ENCODE data around the gene DDX10. TPM values are rescaled to one million over a fixed set of nuclear protein-coding genes. Genes with fewer than 3 reads are reported as not detected.
A peak's percentile ranks its signal among the peaks of the same experiment; 100 is the strongest.

The DDX10 gene
- total and polyA plus RNA-seq, 2 of the 8 experiments (the other 6 are each of a cell fraction or from before 2014, with no cell fraction given) = 49.2 to 52.2 TPM

GRCh38 chr11:108965306-108966001 lies 300.6 kb downstream of the DDX10 start:
- WGBS, 2 experiments (ENCODE audit: extremely low coverage in 1 of 2, insufficient coverage in 1 of 2, insufficient read length in 1 of 2, insufficient replicate concordance in 2 of 2, low coverage in 1 of 2, low lambda C conversion rate in 2 of 2, missing lambda C conversion rate in 1 of 2) = 69% methylated on average over 10 of the region's 10 CpGs; no CpG with 5 or more reads in 1 of the 2 experiments
- Histone ChIP-seq H3K79me2 (ENCODE audit: control insufficient read depth in 1 of 2, insufficient read depth in 2 of 2, low read length in 2 of 2) (no peaks in the 10 kb centered on the region), H2BK20ac (ENCODE audit: low read length) (peak overlapping the region; percentile 75; the same call in 1 of the 2 replicates), H2BK15ac (ENCODE audit: low read length) (0 out of 2 replicates have a peak overlapping the region, but pooled peaks have one; percentile 78), H2BK12ac (ENCODE audit: low read depth, low read length) (peak overlapping the region; percentile 94; the same call in 1 of the 2 replicates), H2AFZ (ENCODE audit: low read length) (no peak overlapping the region), H3K9me3 (ENCODE audit: insufficient read depth in 2 of 2, low read depth in 1 of 2, low read length in 1 of 2) (no peaks in the 10 kb centered on the region; a peak in 1 of 4 replicates), H3K27ac (ENCODE audit: low read depth, low read length) (no peak overlapping the region), H2BK120ac (replicated peaks; ENCODE audit: low read depth, low read length) (no peak overlapping the region), H3K4ac (replicated peaks; ENCODE audit: insufficient read length, low read depth, low read length) (no peak overlapping the region), H3K14ac (ENCODE audit: insufficient read length) (no peak overlapping the region), H3K4me3 (ENCODE audit: extremely low read depth in 1 of 4, insufficient read depth in 2 of 4, low read depth in 3 of 4, low read length in 4 of 4) (no peak overlapping the region), H3K56ac (replicated peaks; ENCODE audit: insufficient read length, low read depth, low read length) (no peak overlapping the region), H3K23ac (ENCODE audit: insufficient read length) (no peak overlapping the region), H3K4me1 (replicated peaks in 1 of 4; ENCODE audit: control insufficient read depth in 3 of 4, insufficient read depth in 4 of 4, low read length in 3 of 4) (peaks cover 0 to 7% (median 1%) of the 10 kb centered on the region in 4 experiments; a peak in 3 of 7 replicates), H3K4me2 (ENCODE audit: insufficient read depth in 1 of 2, low read depth in 2 of 2, low read length in 2 of 2) (no peak overlapping the region), H3K27me3 (replicated peaks in 1 of 4; ENCODE audit: control insufficient read depth in 3 of 4, extremely low read depth in 1 of 4, insufficient read depth in 3 of 4, low read length in 3 of 4) (no peaks in the 10 kb centered on the region), H2AK5ac (ENCODE audit: low read depth, low read length) (peak overlapping the region; percentile 78), H3K23me2 (ENCODE audit: low read depth, low read length) (no peaks in the 10 kb centered on the region; the same call in 1 of the 2 replicates), H4K20me1 (replicated peaks in 1 of 2; ENCODE audit: control insufficient read depth in 1 of 2, insufficient read depth in 2 of 2, low read length in 2 of 2) (no peaks in the 10 kb centered on the region), H3K79me1 (ENCODE audit: low read depth, low read length) (no peaks in the 10 kb centered on the region), H4K5ac (ENCODE audit: insufficient read length, low read depth, low read length) (no peak overlapping the region), H4K91ac (replicated peaks; ENCODE audit: insufficient read length, low read length) (no peak overlapping the region), H3K36me3 (ENCODE audit: control insufficient read depth in 2 of 4, insufficient read depth in 4 of 4, low read length in 3 of 4) (no peaks in the 10 kb centered on the region), H2BK5ac (ENCODE audit: low read depth, low read length) (peak overlapping the region; percentile 82), H4K8ac (ENCODE audit: extremely low read depth, insufficient read depth, low read length) (no peak overlapping the region), H3K9ac (replicated peaks in 1 of 4; ENCODE audit: extremely low read depth in 1 of 4, low read depth in 3 of 4, low read length in 3 of 4) (no peak overlapping the region), H3K18ac (ENCODE audit: extremely low read depth, low read length) (peak overlapping the region; percentile 32)
- ChIA-PET CTCF (ENCODE audit: partially characterized antibody) (no interaction called here), POLR2A (ENCODE audit: partially characterized antibody) (interaction anchor here (0.6 to 0.9 kb wide), 2 partner anchors 12 to 178 kb away, joined by 3 read pairs; no protein-coding TSS in a partner anchor)
- DNase-seq (ENCODE audit: low read depth in 1 of 2, low spot score in 2 of 2) (no peak), FAIRE-seq (no peak)
- TF ChIP-seq CREB1 (IDR thresholded peaks at IDR 0.05) (no peak), SP4 (IDR thresholded peaks at IDR 0.05; ENCODE audit: low read length) (no peak), CBX8 (IDR thresholded peaks at IDR 0.05; ENCODE audit: borderline replicate concordance, low read depth, low read length) (no peak), SUZ12 (IDR thresholded peaks at IDR 0.05; ENCODE audit: low read length) (no peak), SAP30 (IDR thresholded peaks at IDR 0.05; ENCODE audit: insufficient read depth, insufficient replicate concordance, low read length) (no peak), POLR2A (IDR thresholded peaks at IDR 0.05; ENCODE audit: control extremely low read depth in 1 of 2, low read depth in 2 of 2, low read length in 2 of 2) (no peak), NRF1 (IDR thresholded peaks at IDR 0.05; ENCODE audit: low read depth, low read length) (no peak), PHF8 (conservative IDR thresholded peaks at IDR 0.05; ENCODE audit: low read depth, low read length) (no peak), GABPA (IDR thresholded peaks at IDR 0.05; ENCODE audit: borderline replicate concordance, insufficient read depth, low read length) (no peak), SRF (IDR thresholded peaks at IDR 0.05; ENCODE audit: low read depth, low read length) (no peak), HDAC2 (IDR thresholded peaks at IDR 0.05; ENCODE audit: borderline replicate concordance in 1 of 2, low read depth in 2 of 2, low read length in 2 of 2) (no peak)
- TF ChIP-seq, protein P1, sequence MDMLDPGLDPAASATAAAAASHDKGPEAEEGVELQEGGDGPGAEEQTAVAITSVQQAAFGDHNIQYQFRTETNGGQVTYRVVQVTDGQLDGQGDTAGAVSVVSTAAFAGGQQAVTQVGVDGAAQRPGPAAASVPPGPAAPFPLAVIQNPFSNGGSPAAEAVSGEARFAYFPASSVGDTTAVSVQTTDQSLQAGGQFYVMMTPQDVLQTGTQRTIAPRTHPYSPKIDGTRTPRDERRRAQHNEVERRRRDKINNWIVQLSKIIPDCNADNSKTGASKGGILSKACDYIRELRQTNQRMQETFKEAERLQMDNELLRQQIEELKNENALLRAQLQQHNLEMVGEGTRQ (IDR thresholded peaks at IDR 0.05; ENCODE audit: low read length) = no peak

Data from H1 (cell line).